BJ (cell line): ENCODE measurements around the gene CDK10. TPM values are rescaled to one million over a fixed set of nuclear protein-coding genes. Genes with fewer than 3 reads are reported as not detected.
"Not testable (repeated sequence)": the region's sequence is repeated elsewhere in the genome, so short reads cannot be mapped to it uniquely, and the experiment has no call there.

Source experiments
- CTCF ChIA-PET: fragments of 350-600 bp; formaldehyde crosslinking; extraction: SDS; loops from one replicate; lab custom pipeline; 2021; ENCODE audit warnings: antibody characterized with exemption, inconsistent platforms; lab: Yijun Ruan, JAX
- POLR2A ChIA-PET: fragments of 300-600 bp; sonication (Branson Sonifier 250); formaldehyde crosslinking; extraction: SDS; loops from one replicate; lab custom pipeline; 2021; ENCODE audit warnings: antibody characterized with exemption; lab: Charles Lee
- DNase-seq: peaks from one replicate; pipeline ENCODE4 v3.0.0-alpha.2; 2011; ENCODE audit warnings: low read depth
- H3K27me3 ChIP-seq: 2 replicates; pipeline ENCODE4 v1.6.0; 2011; ENCODE audit warnings: low read length; ENCODE audit not compliant: control insufficient read depth, insufficient read depth
- H3K36me3 ChIP-seq: 2 replicates; pipeline ENCODE4 v1.5.1; 2011; ENCODE audit warnings: low read length; ENCODE audit not compliant: control insufficient read depth, insufficient read depth
- H3K4me3 ChIP-seq: 2 replicates; pipeline ENCODE4 v1.5.1; 2011; ENCODE audit warnings: low read depth, mild to moderate bottlenecking, control low read depth, low read length
- polyA plus RNA-seq: library from polyadenylated mRNA; depleted of rRNA; stranded (reverse); fragments of >200 nt; gene quantifications from 2 replicates; pipeline ENCODE4 v1.2.3, GENCODE V29; 2011
- TF ChIP-seq, protein P1 (sequence below): IDR thresholded peaks from 2 replicates; pipeline ENCODE4 v1.5.1; 2011; ENCODE audit warnings: low read depth, mild to moderate bottlenecking, control low read depth, inconsistent platforms, low read length, moderate library complexity; ENCODE audit not compliant: insufficient read depth

Gene CDK10
- polyA plus RNA-seq, 1 experiment, result 56.0 TPM

GRCh38 chr16:89696670-89697128 lies 10.2 kb downstream of the CDK10 start:
- DNase-seq, result no peak

GRCh38 chr16:89697161-89697615 lies 10.7 kb downstream of the CDK10 start:
- no peak for DNase-seq
- TF ChIP-seq, protein P1, sequence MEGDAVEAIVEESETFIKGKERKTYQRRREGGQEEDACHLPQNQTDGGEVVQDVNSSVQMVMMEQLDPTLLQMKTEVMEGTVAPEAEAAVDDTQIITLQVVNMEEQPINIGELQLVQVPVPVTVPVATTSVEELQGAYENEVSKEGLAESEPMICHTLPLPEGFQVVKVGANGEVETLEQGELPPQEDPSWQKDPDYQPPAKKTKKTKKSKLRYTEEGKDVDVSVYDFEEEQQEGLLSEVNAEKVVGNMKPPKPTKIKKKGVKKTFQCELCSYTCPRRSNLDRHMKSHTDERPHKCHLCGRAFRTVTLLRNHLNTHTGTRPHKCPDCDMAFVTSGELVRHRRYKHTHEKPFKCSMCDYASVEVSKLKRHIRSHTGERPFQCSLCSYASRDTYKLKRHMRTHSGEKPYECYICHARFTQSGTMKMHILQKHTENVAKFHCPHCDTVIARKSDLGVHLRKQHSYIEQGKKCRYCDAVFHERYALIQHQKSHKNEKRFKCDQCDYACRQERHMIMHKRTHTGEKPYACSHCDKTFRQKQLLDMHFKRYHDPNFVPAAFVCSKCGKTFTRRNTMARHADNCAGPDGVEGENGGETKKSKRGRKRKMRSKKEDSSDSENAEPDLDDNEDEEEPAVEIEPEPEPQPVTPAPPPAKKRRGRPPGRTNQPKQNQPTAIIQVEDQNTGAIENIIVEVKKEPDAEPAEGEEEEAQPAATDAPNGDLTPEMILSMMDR, result no peak
- POLR2A ChIA-PET, result no interaction called here
- no peaks in the 10 kb centered on the region for H3K27me3 ChIP-seq
- H3K36me3 ChIP-seq, result peaks cover 33% of the 10 kb centered on the region
- H3K4me3 ChIP-seq, result no peak overlapping the region
- CTCF ChIA-PET, result interaction anchor here (5.9 kb wide), 1 partner anchor 165 kb away, joined by 74 read pairs; no protein-coding TSS in a partner anchor

More at GRCh38 chr16:89696670-89697128, 10.2 kb downstream of the CDK10 start:
- CTCF ChIA-PET, result interaction anchor here (5.9 kb wide), 1 partner anchor 165 kb away, joined by 74 read pairs; no protein-coding TSS in a partner anchor
- POLR2A ChIA-PET, result no interaction called here
- Histone ChIP-seq H3K27me3 (no peaks in the 10 kb centered on the region), H3K36me3 (peaks cover 38% of the 10 kb centered on the region), H3K4me3 (no peak overlapping the region)
- TF ChIP-seq, protein P1, result no peak

- peaks cover 31% of the 10 kb centered on the region for H3K36me3 ChIP-seq
- POLR2A ChIA-PET, result no interaction called here
- no peak for DNase-seq
- CTCF ChIA-PET, result interaction anchor here (0.6 to 5.9 kb wide), 3 partner anchors 122 to 226 kb away, joined by 3 to 74 read pairs (median 5); no protein-coding TSS in a partner anchor
- TF ChIP-seq, protein P1, result no peak
- no peaks in the 10 kb centered on the region for H3K27me3 ChIP-seq
- no peak overlapping the region for H3K4me3 ChIP-seq
Measured at GRCh38 chr16:89697616-89698331, 11.3 kb downstream of the CDK10 start.

DNA sequence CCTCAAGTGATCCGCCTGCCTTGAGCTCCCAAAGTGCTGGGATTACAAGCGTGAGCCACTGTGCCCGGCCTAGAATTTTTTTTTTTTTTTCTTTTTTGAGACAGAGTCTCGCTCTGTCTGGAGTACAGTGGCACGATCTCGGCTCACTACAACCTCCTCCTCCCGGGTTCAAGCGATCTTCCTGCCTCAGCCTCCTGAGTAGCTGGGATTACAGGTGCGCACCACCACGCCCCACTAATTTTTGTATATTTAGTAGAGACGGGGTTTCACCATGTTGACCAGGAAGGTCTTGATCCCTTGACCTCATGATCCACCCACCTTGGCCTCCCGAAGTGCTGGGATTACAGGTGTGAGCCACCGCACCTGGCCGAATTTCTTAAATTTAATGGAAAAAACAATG lies 12.2 kb downstream of the CDK10 start:
- H3K4me3 ChIP-seq, POLR2A ChIA-PET, DNase-seq, H3K27me3 ChIP-seq: not testable (repeated sequence)
- H3K36me3 ChIP-seq, result peaks cover 25% of the 10 kb centered on the region
- CTCF ChIA-PET, result interaction anchor here (0.6 to 5.9 kb wide), 5 partner anchors 9 to 227 kb away, joined by 3 to 74 read pairs (median 6); no protein-coding TSS in a partner anchor

- DNase-seq, POLR2A ChIA-PET, H3K27me3 ChIP-seq, H3K4me3 ChIP-seq: not testable (repeated sequence)
- CTCF ChIA-PET, result interaction anchor here (0.8 to 5.9 kb wide), 19 partner anchors 10 to 222 kb away, joined by 3 to 74 read pairs (median 6); partner anchors contain the start of genes CDK10, CPNE7, TCF25 and VPS9D1
- H3K36me3 ChIP-seq, result peaks cover 18% of the 10 kb centered on the region
Measured at GRCh38 chr16:89699629-89700099, 13.2 kb downstream of the CDK10 start.

- peaks cover 17% of the 10 kb centered on the region for H3K36me3 ChIP-seq
- H3K27me3 ChIP-seq, result no peaks in the 10 kb centered on the region
- TF ChIP-seq, protein P1, result peak; percentile 82
- ChIA-PET POLR2A (no interaction called here), CTCF (interaction anchor here (0.7 to 5.9 kb wide), 27 partner anchors 10 to 222 kb away, joined by 3 to 74 read pairs (median 5); partner anchors contain the start of genes CDK10, CPNE7, TCF25 and VPS9D1)
- peak; percentile 81 for DNase-seq
- H3K4me3 ChIP-seq, result peak overlapping the region; percentile 95
Measured at GRCh38 chr16:89700100-89700648, 13.7 kb downstream of the CDK10 start.
